ENCODE data around the gene JAKMIP3.

DNA sequence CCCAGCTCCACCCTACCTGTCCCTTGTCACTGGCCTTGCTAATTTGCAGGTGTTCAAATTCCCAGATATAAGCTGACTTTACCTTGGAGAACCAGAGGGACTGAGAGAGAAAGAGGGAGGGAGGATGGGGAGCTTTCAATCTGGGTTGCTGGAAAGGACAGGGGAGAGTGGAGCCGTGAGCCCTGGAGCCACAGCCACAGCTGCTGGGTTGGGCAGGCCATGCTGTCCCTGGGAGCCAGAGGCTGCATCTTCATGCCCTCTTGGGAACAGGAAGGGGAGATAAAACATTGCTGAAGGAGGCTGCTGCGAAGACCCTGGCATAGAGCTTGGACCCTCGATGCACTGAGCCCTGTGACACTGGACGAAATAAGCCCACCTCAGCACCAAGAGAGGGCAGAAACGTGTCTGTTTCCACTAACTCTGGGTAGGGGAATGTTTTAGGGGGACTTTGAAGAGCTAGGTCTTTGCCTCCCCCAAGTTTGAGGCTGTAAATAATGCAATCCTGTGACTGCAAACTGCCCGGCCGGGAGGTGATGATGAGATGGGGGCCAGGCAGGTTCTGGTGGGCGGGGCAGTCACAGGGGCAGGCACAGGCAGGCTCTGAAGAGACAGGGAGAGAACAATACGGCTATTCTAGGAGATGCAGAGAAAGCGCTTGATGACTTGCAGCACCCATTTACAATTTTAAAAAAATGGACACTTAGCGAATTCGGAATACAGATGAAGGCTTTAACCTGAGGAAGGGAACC, 5.8 kb upstream of the JAKMIP3 start:
- TF ChIP-seq, protein P1, sequence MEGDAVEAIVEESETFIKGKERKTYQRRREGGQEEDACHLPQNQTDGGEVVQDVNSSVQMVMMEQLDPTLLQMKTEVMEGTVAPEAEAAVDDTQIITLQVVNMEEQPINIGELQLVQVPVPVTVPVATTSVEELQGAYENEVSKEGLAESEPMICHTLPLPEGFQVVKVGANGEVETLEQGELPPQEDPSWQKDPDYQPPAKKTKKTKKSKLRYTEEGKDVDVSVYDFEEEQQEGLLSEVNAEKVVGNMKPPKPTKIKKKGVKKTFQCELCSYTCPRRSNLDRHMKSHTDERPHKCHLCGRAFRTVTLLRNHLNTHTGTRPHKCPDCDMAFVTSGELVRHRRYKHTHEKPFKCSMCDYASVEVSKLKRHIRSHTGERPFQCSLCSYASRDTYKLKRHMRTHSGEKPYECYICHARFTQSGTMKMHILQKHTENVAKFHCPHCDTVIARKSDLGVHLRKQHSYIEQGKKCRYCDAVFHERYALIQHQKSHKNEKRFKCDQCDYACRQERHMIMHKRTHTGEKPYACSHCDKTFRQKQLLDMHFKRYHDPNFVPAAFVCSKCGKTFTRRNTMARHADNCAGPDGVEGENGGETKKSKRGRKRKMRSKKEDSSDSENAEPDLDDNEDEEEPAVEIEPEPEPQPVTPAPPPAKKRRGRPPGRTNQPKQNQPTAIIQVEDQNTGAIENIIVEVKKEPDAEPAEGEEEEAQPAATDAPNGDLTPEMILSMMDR (IDR thresholded peaks at IDR 0.05 in 2 of 3, conservative IDR thresholded peaks at IDR 0.05 in 1 of 3; ENCODE audit: control insufficient read depth in 2 of 3, extremely low read depth in 1 of 3, insufficient read depth in 1 of 3, low read depth in 3 of 3, low read length in 3 of 3): no peak
- TF ChIP-seq EZH2 (IDR thresholded peaks at IDR 0.05; ENCODE audit: borderline replicate concordance, control insufficient read depth, low read depth, low read length) (no peak), POLR2AphosphoS5 (IDR thresholded peaks at IDR 0.05; ENCODE audit: low read length) (no peak), ATF2 (IDR thresholded peaks at IDR 0.05; ENCODE audit: low read length) (no peak), TCF12 (IDR thresholded peaks at IDR 0.05; ENCODE audit: low read depth, low read length) (no peak), POLR2A (IDR thresholded peaks at IDR 0.05; ENCODE audit: low read depth, low read length) (no peak), MAX (IDR thresholded peaks at IDR 0.05; ENCODE audit: low read depth, low read length) (no peak), RCOR1 (conservative IDR thresholded peaks at IDR 0.05; ENCODE audit: low read depth, low read length) (no peak), RBBP5 (conservative IDR thresholded peaks at IDR 0.05) (no peak), SP1 (IDR thresholded peaks at IDR 0.05; ENCODE audit: low read depth, low read length) (no peak), NFYB (IDR thresholded peaks at IDR 0.05; ENCODE audit: insufficient read depth, low read depth, low read length) (no peak)
- TF ChIP-seq, protein P2, sequence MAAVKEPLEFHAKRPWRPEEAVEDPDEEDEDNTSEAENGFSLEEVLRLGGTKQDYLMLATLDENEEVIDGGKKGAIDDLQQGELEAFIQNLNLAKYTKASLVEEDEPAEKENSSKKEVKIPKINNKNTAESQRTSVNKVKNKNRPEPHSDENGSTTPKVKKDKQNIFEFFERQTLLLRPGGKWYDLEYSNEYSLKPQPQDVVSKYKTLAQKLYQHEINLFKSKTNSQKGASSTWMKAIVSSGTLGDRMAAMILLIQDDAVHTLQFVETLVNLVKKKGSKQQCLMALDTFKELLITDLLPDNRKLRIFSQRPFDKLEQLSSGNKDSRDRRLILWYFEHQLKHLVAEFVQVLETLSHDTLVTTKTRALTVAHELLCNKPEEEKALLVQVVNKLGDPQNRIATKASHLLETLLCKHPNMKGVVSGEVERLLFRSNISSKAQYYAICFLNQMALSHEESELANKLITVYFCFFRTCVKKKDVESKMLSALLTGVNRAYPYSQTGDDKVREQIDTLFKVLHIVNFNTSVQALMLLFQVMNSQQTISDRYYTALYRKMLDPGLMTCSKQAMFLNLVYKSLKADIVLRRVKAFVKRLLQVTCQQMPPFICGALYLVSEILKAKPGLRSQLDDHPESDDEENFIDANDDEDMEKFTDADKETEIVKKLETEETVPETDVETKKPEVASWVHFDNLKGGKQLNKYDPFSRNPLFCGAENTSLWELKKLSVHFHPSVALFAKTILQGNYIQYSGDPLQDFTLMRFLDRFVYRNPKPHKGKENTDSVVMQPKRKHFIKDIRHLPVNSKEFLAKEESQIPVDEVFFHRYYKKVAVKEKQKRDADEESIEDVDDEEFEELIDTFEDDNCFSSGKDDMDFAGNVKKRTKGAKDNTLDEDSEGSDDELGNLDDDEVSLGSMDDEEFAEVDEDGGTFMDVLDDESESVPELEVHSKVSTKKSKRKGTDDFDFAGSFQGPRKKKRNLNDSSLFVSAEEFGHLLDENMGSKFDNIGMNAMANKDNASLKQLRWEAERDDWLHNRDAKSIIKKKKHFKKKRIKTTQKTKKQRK (IDR thresholded peaks at IDR 0.05; ENCODE audit: low read depth, low read length): no peak

All from GM12878 (cell line).